Gastroesophageal sphincter (tissue), 3 donors: ENCODE measurements around the gene PPM1B.
"Not testable (repeated sequence)": the region's sequence is repeated elsewhere in the genome, so short reads cannot be mapped to it uniquely, and the experiment has no call there.

ENCODE experiments used
- EP300 ChIP-seq: sonication (generic); formaldehyde crosslinking; IDR thresholded peaks from one replicate; pipeline ENCODE4 v1.6.1; 2017; ENCODE audit warnings: antibody characterized with exemption, mild to moderate bottlenecking
- POLR2A ChIP-seq, 2 donors: fragments of 450-650 bp; IDR thresholded peaks; one replicate each; pipeline ENCODE4 v1.6.1; 2017; ENCODE audit warnings: antibody characterized with exemption in 2 of 2, mild to moderate bottlenecking in 2 of 2, moderate library complexity in 1 of 2
- POLR2AphosphoS5 ChIP-seq: sonication (generic); formaldehyde crosslinking; IDR thresholded peaks from one replicate; pipeline ENCODE4 v1.6.1; 2017; ENCODE audit warnings: antibody characterized with exemption
- TF ChIP-seq, protein P1 (sequence below), 4 experiments: fragments of 200-600 bp in 2 of 4; fragments of 450-650 bp in 2 of 4; sonication (generic) in 1 of 4; IDR thresholded peaks; one replicate each; pipeline ENCODE4 v1.5.1; 2017 to 2019; ENCODE audit warnings: antibody characterized with exemption in 4 of 4, mild to moderate bottlenecking in 2 of 4, moderate library complexity in 2 of 4

- TF ChIP-seq, protein P1, sequence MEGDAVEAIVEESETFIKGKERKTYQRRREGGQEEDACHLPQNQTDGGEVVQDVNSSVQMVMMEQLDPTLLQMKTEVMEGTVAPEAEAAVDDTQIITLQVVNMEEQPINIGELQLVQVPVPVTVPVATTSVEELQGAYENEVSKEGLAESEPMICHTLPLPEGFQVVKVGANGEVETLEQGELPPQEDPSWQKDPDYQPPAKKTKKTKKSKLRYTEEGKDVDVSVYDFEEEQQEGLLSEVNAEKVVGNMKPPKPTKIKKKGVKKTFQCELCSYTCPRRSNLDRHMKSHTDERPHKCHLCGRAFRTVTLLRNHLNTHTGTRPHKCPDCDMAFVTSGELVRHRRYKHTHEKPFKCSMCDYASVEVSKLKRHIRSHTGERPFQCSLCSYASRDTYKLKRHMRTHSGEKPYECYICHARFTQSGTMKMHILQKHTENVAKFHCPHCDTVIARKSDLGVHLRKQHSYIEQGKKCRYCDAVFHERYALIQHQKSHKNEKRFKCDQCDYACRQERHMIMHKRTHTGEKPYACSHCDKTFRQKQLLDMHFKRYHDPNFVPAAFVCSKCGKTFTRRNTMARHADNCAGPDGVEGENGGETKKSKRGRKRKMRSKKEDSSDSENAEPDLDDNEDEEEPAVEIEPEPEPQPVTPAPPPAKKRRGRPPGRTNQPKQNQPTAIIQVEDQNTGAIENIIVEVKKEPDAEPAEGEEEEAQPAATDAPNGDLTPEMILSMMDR (IDR thresholded peaks at IDR 0.05): not testable (repeated sequence)
- TF ChIP-seq POLR2AphosphoS5; EP300; POLR2A (IDR thresholded peaks at IDR 0.05): not testable (repeated sequence)
Measured at GRCh38 chr2:44171442-44171841, 2.8 kb downstream of the PPM1B start.
